Epithelial cell of proximal tubule (primary cell): ENCODE measurements around the gene UBL4A. TPM values are rescaled to one million over a fixed set of nuclear protein-coding genes. Genes with fewer than 3 reads are reported as not detected.

ENCODE experiments used
- DNase-seq: peaks from one replicate; pipeline ENCODE4 v3.0.0-alpha.2; 2011; ENCODE audit warnings: low read depth
- H3K4me3 ChIP-seq: 2 replicates; pipeline ENCODE4 v1.5.1; 2011; ENCODE audit warnings: low read depth, mild to moderate bottlenecking, low read length
- CTCF ChIP-seq: conservative IDR thresholded peaks from 2 replicates; pipeline ENCODE4 v1.5.1; 2012; ENCODE audit warnings: low read depth, mild to moderate bottlenecking, low read length
- total RNA-seq: library from RNA; depleted of rRNA; stranded (reverse); fragments of >200 nt; gene quantifications from 2 replicates; pipeline ENCODE4 v1.2.3, GENCODE V29; 2015

The UBL4A gene
- total RNA-seq, 1 donor from 2014 or later = 39.4 TPM

GRCh38 chrX:154472685-154473632 is 13.5 kb downstream of the UBL4A start:
- no peak overlapping the region for H3K4me3 ChIP-seq
- no peak for DNase-seq
- no peak for TF ChIP-seq CTCF

GRCh38 chrX:154471839-154472684 is 14.4 kb downstream of the UBL4A start:
- DNase-seq = no peak
- H3K4me3 ChIP-seq = no peak overlapping the region
- TF ChIP-seq CTCF = no peak

GRCh38 chrX:154470914-154471568 is 15.4 kb downstream of the UBL4A start:
- no peak for TF ChIP-seq CTCF
- H3K4me3 ChIP-seq = no peak overlapping the region
- no peak for DNase-seq

GRCh38 chrX:154470434-154470833 is 16.0 kb downstream of the UBL4A start:
- no peak for DNase-seq
- H3K4me3 ChIP-seq = no peak overlapping the region
- no peak for TF ChIP-seq CTCF

GRCh38 chrX:154469880-154470279 is 16.5 kb downstream of the UBL4A start:
- DNase-seq = no peak
- no peak overlapping the region for H3K4me3 ChIP-seq
- TF ChIP-seq CTCF = no peak

- no peak for TF ChIP-seq CTCF
- no peak overlapping the region for H3K4me3 ChIP-seq
- DNase-seq = no peak
Observed at GRCh38 chrX:154469114-154469513, 17.3 kb downstream of the UBL4A start.
